Muscle of leg (tissue), 16 donors: ENCODE measurements around the gene UBE2M. TPM values are rescaled to one million over a fixed set of nuclear protein-coding genes. Genes with fewer than 3 reads are reported as not detected.
"Not testable (repeated sequence)": the region's sequence is repeated elsewhere in the genome, so short reads cannot be mapped to it uniquely, and the experiment has no call there.

Source experiments
- DNase-seq: peaks from one replicate; pipeline ENCODE4 v3.0.0; 2013
- H3K27ac ChIP-seq: one replicate; pipeline ENCODE4 v1.5.1; 2013; ENCODE audit warnings: mild to moderate bottlenecking, low read length, control low read depth
- H3K27me3 ChIP-seq: one replicate; pipeline ENCODE4 v1.6.1; 2013; ENCODE audit warnings: low read length; ENCODE audit not compliant: control insufficient read depth, insufficient read depth
- H3K36me3 ChIP-seq: one replicate; pipeline ENCODE4 v1.6.1; 2013; ENCODE audit warnings: low read length; ENCODE audit not compliant: control insufficient read depth, insufficient read depth
- H3K4me1 ChIP-seq: one replicate; pipeline ENCODE4 v1.6.1; 2013; ENCODE audit warnings: low read length; ENCODE audit not compliant: control insufficient read depth, insufficient read depth
- H3K4me3 ChIP-seq: one replicate; pipeline ENCODE4 v1.5.1; 2013; ENCODE audit warnings: low read length, control low read depth
- H3K9me3 ChIP-seq: replicated peaks from 2 replicates; pipeline ENCODE4 v1.6.1; 2013; ENCODE audit warnings: low read depth, low read length; ENCODE audit not compliant: control insufficient read depth
- WGBS: methylation state at CpG from one replicate; pipeline ENCODE4 v1.1.5; 2013; ENCODE audit warnings: missing lambda C conversion rate; ENCODE audit not compliant: insufficient coverage; 5-methylcytosine and 5-hydroxymethylcytosine counted together
- long read RNA-seq, 11 donors: transcript quantifications; one replicate each; lab custom pipeline, GENCODE V29; 2026
- polyA plus RNA-seq, 8 donors: library from polyadenylated mRNA; unstranded; fragments of 120-200 nt; gene quantifications; one replicate each; pipeline versions ENCODE4 v1.2.1 to v1.2.3, GENCODE V29; 2013; ENCODE audit warnings: inconsistent platforms in 1 of 8, low replicate concordance in 1 of 8; ENCODE audit not compliant: insufficient read length in 8 of 8, insufficient read depth in 1 of 8
- total RNA-seq: library from RNA; stranded (reverse); fragments of 120-200 nt; gene quantifications from one replicate; pipeline ENCODE4 v1.2.4, GENCODE V29; 2013

Gene UBE2M
- total RNA-seq (30.6 TPM), polyA plus RNA-seq (10 to 100 TPM; 65.3 to 71.8 (median 67.3) TPM)
- long read RNA-seq, donor 1, transcript UBE2M-201 (6 exons, 1,508 nt) = major isoform, 18 of 18 reads
- long read RNA-seq, donor 1, partial matches to known transcripts = 0 of 18 reads
- long read RNA-seq, donor 1, other reads (novel, unspliced or antisense) = 0 of 18 reads
- long read RNA-seq, donor 2, partial matches to known transcripts = 0 of 1 reads
- long read RNA-seq, donor 2, other reads (novel, unspliced or antisense) = 0 of 1 reads
- long read RNA-seq, donor 3, transcript UBE2M-201 (6 exons, 1,508 nt) = major isoform, 45 of 45 reads
- long read RNA-seq, donor 3, partial matches to known transcripts = 0 of 45 reads
- long read RNA-seq, donor 3, other reads (novel, unspliced or antisense) = 0 of 45 reads
- long read RNA-seq, donor 4, transcript UBE2M-201 (6 exons, 1,508 nt) = major isoform, 32 of 34 reads
- long read RNA-seq, donor 4, partial matches to known transcripts = 0 of 34 reads
- long read RNA-seq, donor 4, other reads (novel, unspliced or antisense) = 0 of 34 reads
- long read RNA-seq, donor 5, transcript UBE2M-201 (6 exons, 1,508 nt) = major isoform, 71 of 77 reads
- long read RNA-seq, donor 5, partial matches to known transcripts = 5 of 77 reads
- long read RNA-seq, donor 5, other reads (novel, unspliced or antisense) = 0 of 77 reads
- long read RNA-seq, donor 6, transcript UBE2M-201 (6 exons, 1,508 nt) = major isoform, 50 of 60 reads
- long read RNA-seq, donor 6, partial matches to known transcripts = 10 of 60 reads
- long read RNA-seq, donor 6, other reads (novel, unspliced or antisense) = 0 of 60 reads
- long read RNA-seq, donor 7, transcript UBE2M-201 (6 exons, 1,508 nt) = major isoform, 42 of 43 reads
- long read RNA-seq, donor 7, partial matches to known transcripts = 0 of 43 reads
- long read RNA-seq, donor 7, other reads (novel, unspliced or antisense) = 0 of 43 reads
- long read RNA-seq, donor 8, transcript UBE2M-201 (6 exons, 1,508 nt) = major isoform, 20 of 21 reads
- long read RNA-seq, donor 8, partial matches to known transcripts = 0 of 21 reads
- long read RNA-seq, donor 8, other reads (novel, unspliced or antisense) = 0 of 21 reads
- long read RNA-seq, donor 9, transcript UBE2M-201 (6 exons, 1,508 nt) = major isoform, 23 of 23 reads
- long read RNA-seq, donor 9, partial matches to known transcripts = 0 of 23 reads
- long read RNA-seq, donor 9, other reads (novel, unspliced or antisense) = 0 of 23 reads
- long read RNA-seq, donor 10, transcript UBE2M-201 (6 exons, 1,508 nt) = major isoform, 38 of 38 reads
- long read RNA-seq, donor 10, partial matches to known transcripts = 0 of 38 reads
- long read RNA-seq, donor 10, other reads (novel, unspliced or antisense) = 0 of 38 reads
- long read RNA-seq, donor 11, transcript UBE2M-201 (6 exons, 1,508 nt) = major isoform, 33 of 33 reads
- long read RNA-seq, donor 11, partial matches to known transcripts = 0 of 33 reads
- long read RNA-seq, donor 11, other reads (novel, unspliced or antisense) = 0 of 33 reads

GRCh38 chr19:58558066-58558622 lies at the start of gene UBE2M:
Gene UBE2M (minus strand): TSS chr19:58558611. CDS start chr19:58558381, 230 bp downstream.
- peak; percentile 67 for DNase-seq
- peaks cover 20% of the 10 kb centered on the region for H3K27me3 ChIP-seq
- H3K36me3 ChIP-seq = peaks cover 24% of the 10 kb centered on the region
- H3K9me3 ChIP-seq = no peaks in the 10 kb centered on the region
- WGBS = under 1% methylated on average over 62 of the region's 62 CpGs
- peak within 1 kb of the TSS; percentile 95 for H3K4me3 ChIP-seq
- H3K4me1 ChIP-seq = peaks cover 63% of the 10 kb centered on the region
- peak within 1 kb of the TSS; percentile 100 for H3K27ac ChIP-seq

- not testable (repeated sequence) for H3K4me1 ChIP-seq, H3K36me3 ChIP-seq, H3K4me3 ChIP-seq, H3K27ac ChIP-seq, H3K9me3 ChIP-seq, DNase-seq, H3K27me3 ChIP-seq
- no CpG with 5 or more reads among the region's 28 CpGs for WGBS
Measured at GRCh38 chr19:58607213-58607612, 48.8 kb upstream of the UBE2M start.

GRCh38 chr19:58606251-58606896 lies 48.0 kb upstream of the UBE2M start:
- not testable (repeated sequence) for H3K36me3 ChIP-seq, H3K27ac ChIP-seq, DNase-seq, H3K27me3 ChIP-seq, H3K9me3 ChIP-seq, H3K4me3 ChIP-seq, H3K4me1 ChIP-seq
- 88% methylated on average over 14 of the region's 62 CpGs for WGBS

GRCh38 chr19:58586133-58586765 lies 27.8 kb upstream of the UBE2M start:
- WGBS = 84% methylated on average over 3 of the region's 4 CpGs
- Histone ChIP-seq H3K27ac (no peak overlapping the region), H3K36me3 (peaks cover 28% of the 10 kb centered on the region), H3K9me3 (no peaks in the 10 kb centered on the region), H3K4me3 (no peak overlapping the region), H3K4me1 (peaks cover 2% of the 10 kb centered on the region), H3K27me3 (no peaks in the 10 kb centered on the region)
- DNase-seq = no peak

- peaks cover 28% of the 10 kb centered on the region for H3K36me3 ChIP-seq
- peaks cover 7% of the 10 kb centered on the region for H3K4me1 ChIP-seq
- no peaks in the 10 kb centered on the region for H3K9me3 ChIP-seq
- no peaks in the 10 kb centered on the region for H3K27me3 ChIP-seq
- H3K27ac ChIP-seq = no peak overlapping the region
- H3K4me3 ChIP-seq = no peak overlapping the region
- WGBS = 71% methylated on average over 4 of the region's 6 CpGs
- no peak for DNase-seq
Measured at GRCh38 chr19:58585442-58586132, 27.2 kb upstream of the UBE2M start.

- peaks cover 28% of the 10 kb centered on the region for H3K36me3 ChIP-seq
- peaks cover 7% of the 10 kb centered on the region for H3K4me1 ChIP-seq
- no peak for DNase-seq
- no peaks in the 10 kb centered on the region for H3K27me3 ChIP-seq
- H3K9me3 ChIP-seq = no peaks in the 10 kb centered on the region
- H3K27ac ChIP-seq = no peak overlapping the region
- 94% methylated on average over 2 of the region's 9 CpGs for WGBS
- no peak overlapping the region for H3K4me3 ChIP-seq
Measured at GRCh38 chr19:58584498-58585441, 26.4 kb upstream of the UBE2M start.

GRCh38 chr19:58582985-58583384 lies 24.6 kb upstream of the UBE2M start:
- 97% methylated on average over 5 of the region's 6 CpGs for WGBS
- Histone ChIP-seq H3K27me3 (no peaks in the 10 kb centered on the region), H3K9me3 (no peaks in the 10 kb centered on the region), H3K4me3 (no peak overlapping the region), H3K4me1 (peaks cover 7% of the 10 kb centered on the region), H3K36me3 (peaks cover 33% of the 10 kb centered on the region), H3K27ac (no peak overlapping the region)
- no peak for DNase-seq
